ENCODE measurements around the gene RESF1. TPM values are rescaled to one million over a fixed set of nuclear protein-coding genes. Genes with fewer than 3 reads are reported as not detected.
"Not testable (repeated sequence)": the region's sequence is repeated elsewhere in the genome, so short reads cannot be mapped to it uniquely, and the experiment has no call there.

Gene RESF1
- total RNA-seq, 1 donor from 2014 or later = 61.9 TPM

DNA sequence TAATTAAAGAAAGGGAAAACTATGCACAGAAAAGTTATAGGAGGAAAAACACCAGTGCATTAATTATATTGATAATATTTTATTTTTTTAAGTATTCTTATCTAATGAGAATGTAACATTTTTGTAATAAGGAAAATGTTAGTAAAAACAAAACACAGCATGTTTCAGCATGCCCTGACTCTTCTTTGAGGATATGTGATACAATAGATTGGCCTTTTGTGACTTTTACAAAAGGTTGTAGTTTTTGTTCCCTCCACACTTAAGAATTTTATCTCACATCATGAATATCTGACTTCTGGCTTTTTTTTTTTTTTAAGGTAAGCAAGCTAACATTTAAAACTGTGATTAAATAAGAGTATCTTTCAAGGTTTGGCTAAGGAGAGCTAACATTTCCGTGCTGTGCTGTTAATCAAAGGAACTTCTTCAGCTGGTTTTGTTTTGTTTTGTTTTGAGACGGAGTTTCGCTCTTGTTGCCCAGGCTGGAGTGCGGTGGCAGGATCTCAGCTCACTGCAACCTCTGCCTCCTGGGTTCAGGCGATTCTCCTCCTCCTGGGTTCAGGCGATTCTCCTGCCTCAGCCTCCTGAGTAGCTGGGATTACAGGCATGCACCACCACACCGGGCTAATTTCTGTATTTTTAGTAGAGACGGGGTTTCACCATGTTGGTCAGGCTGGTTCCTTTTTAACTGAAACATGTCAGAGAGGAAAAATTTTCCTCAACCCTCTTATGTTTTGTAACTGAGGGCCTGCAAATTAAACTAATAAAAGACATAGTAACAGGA lies 30.8 kb upstream of the RESF1 start:
- peaks cover 5% of the 10 kb centered on the region for H3K4me1 Mint-ChIP-seq
- no peak overlapping the region for H3K4me3 Mint-ChIP-seq
- H3K27me3 Mint-ChIP-seq (ENCODE audit: low read depth) = no peaks in the 10 kb centered on the region
- peak overlapping the region; percentile 71 for H3K27ac Mint-ChIP-seq
- TF ChIP-seq, protein P1, sequence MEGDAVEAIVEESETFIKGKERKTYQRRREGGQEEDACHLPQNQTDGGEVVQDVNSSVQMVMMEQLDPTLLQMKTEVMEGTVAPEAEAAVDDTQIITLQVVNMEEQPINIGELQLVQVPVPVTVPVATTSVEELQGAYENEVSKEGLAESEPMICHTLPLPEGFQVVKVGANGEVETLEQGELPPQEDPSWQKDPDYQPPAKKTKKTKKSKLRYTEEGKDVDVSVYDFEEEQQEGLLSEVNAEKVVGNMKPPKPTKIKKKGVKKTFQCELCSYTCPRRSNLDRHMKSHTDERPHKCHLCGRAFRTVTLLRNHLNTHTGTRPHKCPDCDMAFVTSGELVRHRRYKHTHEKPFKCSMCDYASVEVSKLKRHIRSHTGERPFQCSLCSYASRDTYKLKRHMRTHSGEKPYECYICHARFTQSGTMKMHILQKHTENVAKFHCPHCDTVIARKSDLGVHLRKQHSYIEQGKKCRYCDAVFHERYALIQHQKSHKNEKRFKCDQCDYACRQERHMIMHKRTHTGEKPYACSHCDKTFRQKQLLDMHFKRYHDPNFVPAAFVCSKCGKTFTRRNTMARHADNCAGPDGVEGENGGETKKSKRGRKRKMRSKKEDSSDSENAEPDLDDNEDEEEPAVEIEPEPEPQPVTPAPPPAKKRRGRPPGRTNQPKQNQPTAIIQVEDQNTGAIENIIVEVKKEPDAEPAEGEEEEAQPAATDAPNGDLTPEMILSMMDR (IDR thresholded peaks at IDR 0.05; ENCODE audit: unreplicated experiment) = no peak
- H3K36me3 Mint-ChIP-seq = peaks cover 11% of the 10 kb centered on the region
- H3K9me3 Mint-ChIP-seq = peaks cover 31% of the 10 kb centered on the region
- no peak for DNase-seq (ENCODE audit: low spot score in 2 of 2, unreplicated experiment in 2 of 2)

DNA sequence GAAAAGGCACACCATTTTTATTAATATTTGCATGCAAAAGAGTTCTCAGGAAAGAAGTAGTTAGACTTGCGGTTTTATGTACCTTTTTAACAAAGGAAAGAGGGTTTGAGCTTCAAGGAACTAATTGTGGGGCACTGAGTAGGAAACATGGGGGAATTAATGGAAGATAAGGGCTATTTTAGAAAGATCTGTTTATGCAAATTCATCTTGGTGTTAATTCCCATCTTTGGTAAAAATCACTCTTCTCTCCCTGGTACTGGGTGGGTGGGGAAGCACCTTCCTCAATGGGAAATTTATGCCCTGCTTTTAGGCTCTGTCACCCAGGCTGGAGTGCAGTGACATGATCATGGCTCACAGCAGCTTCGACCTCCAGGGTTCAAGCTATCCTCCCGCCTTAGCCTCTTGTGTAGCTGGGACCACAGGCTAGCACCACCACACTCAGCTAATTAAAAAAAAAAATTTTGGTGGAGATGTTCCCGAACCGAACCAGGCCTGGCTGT lies 30.1 kb upstream of the RESF1 start:
- Mint-ChIP-seq H3K4me1 (peaks cover 5% of the 10 kb centered on the region), H3K4me3 (no peak overlapping the region), H3K27me3 (ENCODE audit: low read depth) (no peaks in the 10 kb centered on the region), H3K36me3 (peaks cover 8% of the 10 kb centered on the region), H3K27ac (peak overlapping the region; percentile 78), H3K9me3 (peaks cover 24% of the 10 kb centered on the region)
- TF ChIP-seq, protein P1 (IDR thresholded peaks at IDR 0.05; ENCODE audit: unreplicated experiment) = no peak
- DNase-seq (ENCODE audit: low spot score in 2 of 2, unreplicated experiment in 2 of 2) = no peak

DNA sequence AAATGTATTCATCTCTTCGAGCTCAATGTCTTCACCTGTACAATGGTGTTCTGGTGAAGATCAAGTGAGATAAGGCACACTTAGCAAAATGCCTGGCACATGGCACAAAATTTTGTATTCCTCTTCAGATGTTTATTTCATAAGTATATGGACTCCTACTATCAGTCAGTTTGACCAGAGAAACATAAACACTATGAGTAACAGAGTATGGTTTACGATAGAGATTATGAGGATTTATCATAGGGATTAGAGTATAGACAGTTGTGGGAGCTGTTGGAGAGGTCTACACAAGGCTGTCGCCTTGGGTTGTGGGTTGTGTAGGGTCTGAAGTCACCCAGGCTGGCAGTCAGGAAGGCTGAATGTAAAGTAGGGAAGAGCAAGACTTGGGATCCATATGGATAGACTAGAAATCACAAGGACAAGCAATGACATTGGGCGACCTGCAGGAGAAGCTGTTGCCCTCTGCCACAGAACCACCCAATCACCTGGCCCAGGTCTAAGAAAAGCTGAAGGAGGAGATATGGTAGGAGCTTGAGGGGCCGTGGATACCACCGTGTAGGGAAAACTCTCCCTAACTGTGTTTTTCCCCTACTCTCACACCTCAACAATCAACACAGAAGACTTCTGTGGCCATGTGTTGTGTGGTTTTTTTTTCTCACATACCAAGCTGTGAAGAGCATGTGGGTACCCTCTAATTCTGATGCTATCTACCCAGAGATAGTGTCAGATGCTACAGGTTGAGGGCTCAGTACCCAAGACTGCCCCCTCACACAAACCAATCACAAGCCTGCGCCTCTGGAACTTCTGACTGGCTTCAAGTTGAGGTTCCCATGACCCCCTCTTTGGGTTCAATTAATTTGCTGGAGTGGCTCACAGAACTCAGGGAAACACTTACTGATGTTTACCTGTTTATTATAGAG lies 27.2 kb upstream of the RESF1 start:
- H3K4me3 Mint-ChIP-seq = no peak overlapping the region
- peaks cover 24% of the 10 kb centered on the region for H3K9me3 Mint-ChIP-seq
- DNase-seq (ENCODE audit: low spot score in 2 of 2, unreplicated experiment in 2 of 2) = no peak
- peaks cover 7% of the 10 kb centered on the region for H3K36me3 Mint-ChIP-seq
- TF ChIP-seq, protein P1 (IDR thresholded peaks at IDR 0.05; ENCODE audit: unreplicated experiment) = no peak
- no peaks in the 10 kb centered on the region for H3K27me3 Mint-ChIP-seq (ENCODE audit: low read depth)
- no peak overlapping the region for H3K27ac Mint-ChIP-seq
- peaks cover 5% of the 10 kb centered on the region for H3K4me1 Mint-ChIP-seq

DNA sequence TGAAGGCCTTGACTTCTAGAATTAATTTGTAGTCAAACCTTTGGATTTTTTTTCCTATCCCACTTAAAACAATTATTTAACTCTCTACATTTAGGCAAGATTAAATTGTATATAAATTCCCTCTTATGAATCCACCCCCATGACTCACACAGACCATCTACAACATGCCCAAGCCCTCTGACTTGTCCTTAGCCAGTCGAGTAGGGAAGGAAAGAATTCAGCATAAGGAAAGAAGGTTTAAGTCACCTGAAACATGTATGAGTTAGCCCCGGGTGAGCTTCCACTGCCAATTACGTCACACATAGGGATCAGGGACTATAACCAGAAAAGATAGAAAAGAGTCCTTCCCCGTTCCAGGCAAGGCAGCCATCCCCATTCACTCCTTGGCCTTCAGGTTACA lies 14.9 kb upstream of the RESF1 start:
- Mint-ChIP-seq H3K4me1 (no peaks in the 10 kb centered on the region), H3K27me3 (ENCODE audit: low read depth) (no peaks in the 10 kb centered on the region), H3K27ac (no peak overlapping the region), H3K4me3 (no peak overlapping the region), H3K9me3 (peaks cover 33% of the 10 kb centered on the region), H3K36me3 (peaks cover 28% of the 10 kb centered on the region)
- TF ChIP-seq, protein P1 (IDR thresholded peaks at IDR 0.05; ENCODE audit: unreplicated experiment) = no peak
- no peak for DNase-seq (ENCODE audit: low spot score in 2 of 2, unreplicated experiment in 2 of 2)

DNA sequence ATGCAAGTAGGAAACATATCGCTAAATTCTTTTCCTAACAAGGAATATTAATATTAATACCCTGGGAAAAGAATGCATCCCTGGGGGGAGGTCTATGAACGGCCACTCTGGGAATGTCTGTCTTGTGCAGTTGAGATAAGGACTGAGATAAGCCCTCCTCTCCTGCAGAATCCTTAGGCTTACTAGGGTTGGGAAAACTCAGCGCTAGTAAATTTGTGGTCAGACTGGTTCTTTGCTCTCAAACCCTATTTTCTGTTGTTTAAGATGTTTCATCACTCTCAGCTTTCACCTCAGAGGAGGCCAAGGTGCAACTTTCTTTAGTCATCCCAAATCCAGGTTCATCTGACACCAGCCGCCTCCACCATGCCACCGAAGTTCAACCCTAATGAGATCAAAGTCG lies 11.2 kb upstream of the RESF1 start:
- Mint-ChIP-seq H3K9me3 (peaks cover 41% of the 10 kb centered on the region), H3K36me3 (peaks cover 32% of the 10 kb centered on the region), H3K4me1 (peaks cover 3% of the 10 kb centered on the region), H3K4me3 (no peak overlapping the region), H3K27me3 (ENCODE audit: low read depth) (no peaks in the 10 kb centered on the region), H3K27ac (no peak overlapping the region)
- no peak for DNase-seq (ENCODE audit: low spot score in 2 of 2, unreplicated experiment in 2 of 2)
- TF ChIP-seq, protein P1 (IDR thresholded peaks at IDR 0.05; ENCODE audit: unreplicated experiment) = no peak

DNA sequence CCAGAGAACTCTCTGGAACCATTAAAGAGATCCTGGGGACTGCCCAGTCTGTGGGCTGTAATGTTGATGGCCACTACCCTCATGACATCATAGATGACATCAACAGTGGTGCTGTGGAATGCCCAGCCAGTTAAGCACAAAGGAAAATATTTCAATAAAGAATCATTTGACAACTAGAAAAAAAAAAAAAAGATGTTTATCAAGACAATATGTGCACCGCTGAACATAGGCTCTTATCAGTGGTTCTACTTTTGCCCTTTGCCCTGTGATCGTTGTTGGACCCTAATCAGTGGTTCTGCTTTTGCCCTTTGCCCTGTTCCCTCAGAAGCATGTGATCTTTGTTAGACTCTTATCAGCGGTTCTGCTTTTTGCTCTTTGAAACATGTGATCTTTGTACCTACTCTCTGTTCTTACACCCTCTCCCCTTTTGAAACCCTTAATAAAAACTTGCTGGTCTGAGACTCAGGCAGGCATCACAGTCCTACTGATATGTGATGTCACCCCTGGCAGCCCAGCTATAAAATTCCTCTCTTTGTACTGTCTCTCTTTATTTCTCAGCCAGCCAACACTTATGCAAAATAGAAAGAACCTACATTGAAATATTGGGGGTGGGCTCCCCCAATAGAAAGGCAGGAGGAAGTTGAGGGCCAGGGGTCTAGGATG lies 10.4 kb upstream of the RESF1 start:
- not testable (repeated sequence) for H3K4me1 Mint-ChIP-seq; H3K27me3 Mint-ChIP-seq (ENCODE audit: low read depth); H3K27ac Mint-ChIP-seq; DNase-seq (ENCODE audit: low spot score in 2 of 2, unreplicated experiment in 2 of 2); H3K4me3 Mint-ChIP-seq
- H3K9me3 Mint-ChIP-seq = peaks cover 41% of the 10 kb centered on the region
- peaks cover 32% of the 10 kb centered on the region for H3K36me3 Mint-ChIP-seq
